H9 (cell line): Measurements from ENCODE around the gene ANGPT4. TPM values are rescaled to one million over a fixed set of nuclear protein-coding genes. Genes with fewer than 3 reads are reported as not detected.

Experiments
- DNase-seq: peaks from one replicate; pipeline ENCODE4 v3.0.0-alpha.2; 2017
- H2AFZ ChIP-seq: one replicate; pipeline ENCODE4 v1.6.1; 2013; ENCODE audit warnings: mild to moderate bottlenecking, low read length, control low read depth, moderate library complexity
- H2AK5ac ChIP-seq: 2 replicates; pipeline ENCODE4 v1.6.1; 2013; ENCODE audit warnings: low read length, control low read depth, mixed read lengths; ENCODE audit not compliant: insufficient read length
- H2BK120ac ChIP-seq: one replicate; pipeline ENCODE4 v1.6.1; 2013; ENCODE audit warnings: low read depth, mild to moderate bottlenecking, low read length, control low read depth, inconsistent platforms; ENCODE audit not compliant: poor library complexity, severe bottlenecking
- H2BK12ac ChIP-seq: 2 replicates; pipeline ENCODE4 v1.6.1; 2013; ENCODE audit warnings: low read length, control low read depth, mixed read lengths, low read depth; ENCODE audit not compliant: insufficient read length
- H2BK15ac ChIP-seq: 2 replicates; pipeline ENCODE4 v1.6.1; 2013; ENCODE audit warnings: low read depth, low read length, control low read depth
- H2BK20ac ChIP-seq: one replicate; pipeline ENCODE4 v1.6.1; 2013; ENCODE audit warnings: low read depth, mild to moderate bottlenecking, low read length, control low read depth, inconsistent platforms; ENCODE audit not compliant: poor library complexity, severe bottlenecking
- H2BK5ac ChIP-seq: 2 replicates; pipeline ENCODE4 v1.6.1; 2013; ENCODE audit warnings: low read length, control low read depth, mixed read lengths; ENCODE audit not compliant: insufficient read length
- H3K14ac ChIP-seq: 2 replicates; pipeline ENCODE4 v1.6.1; 2013; ENCODE audit warnings: low read length, control low read depth; ENCODE audit not compliant: insufficient read depth
- H3K18ac ChIP-seq: 2 replicates; pipeline ENCODE4 v1.6.1; 2013; ENCODE audit warnings: low read depth, mild to moderate bottlenecking, mixed read lengths, low read length, control low read depth; ENCODE audit not compliant: insufficient read length
- H3K23ac ChIP-seq: 2 replicates; pipeline ENCODE4 v1.6.1; 2013; ENCODE audit warnings: low read length, control low read depth, mixed read lengths, low read depth; ENCODE audit not compliant: insufficient read length
- H3K23me2 ChIP-seq: 2 replicates; pipeline ENCODE4 v1.6.1; 2013; ENCODE audit warnings: low read depth, mild to moderate bottlenecking, mixed read lengths, low read length, control low read depth; ENCODE audit not compliant: insufficient read length, poor library complexity, severe bottlenecking
- H3K27ac ChIP-seq: 2 replicates; pipeline ENCODE4 v1.5.1; 2013; ENCODE audit warnings: low read length, control low read depth, mixed read lengths, low read depth; ENCODE audit not compliant: insufficient read length
- H3K27me3 ChIP-seq: 2 replicates; pipeline ENCODE4 v1.6.1; 2013; ENCODE audit warnings: low read length, control low read depth, inconsistent platforms; ENCODE audit not compliant: insufficient read depth
- H3K4ac ChIP-seq: 2 replicates; pipeline ENCODE4 v1.6.1; 2013; ENCODE audit warnings: low read depth, mild to moderate bottlenecking, control low read depth, inconsistent platforms, low read length, moderate library complexity
- H3K4me1 ChIP-seq: 2 replicates; pipeline ENCODE4 v1.6.1; 2013; ENCODE audit warnings: low read length, control low read depth, inconsistent platforms; ENCODE audit not compliant: insufficient read depth
- H3K4me2 ChIP-seq: 2 replicates; pipeline ENCODE4 v1.6.1; 2013; ENCODE audit warnings: low read length, control low read depth, mixed read lengths; ENCODE audit not compliant: insufficient read length, insufficient read depth
- H3K56ac ChIP-seq: 2 replicates; pipeline ENCODE4 v1.6.1; 2013; ENCODE audit warnings: low read depth, mild to moderate bottlenecking, mixed read lengths, low read length, control low read depth; ENCODE audit not compliant: insufficient read length
- H3K79me1 ChIP-seq: 2 replicates; pipeline ENCODE4 v1.6.1; 2013; ENCODE audit warnings: low read depth, mild to moderate bottlenecking, moderate library complexity, low read length, control low read depth, inconsistent platforms; ENCODE audit not compliant: insufficient read depth, poor library complexity, severe bottlenecking
- H3K79me2 ChIP-seq: 2 replicates; pipeline ENCODE4 v1.6.1; 2013; ENCODE audit warnings: low read length, control low read depth, inconsistent platforms; ENCODE audit not compliant: insufficient read depth
- H3K9ac ChIP-seq: 2 replicates; pipeline ENCODE4 v1.6.1; 2013; ENCODE audit warnings: low read length, control low read depth, mixed read lengths; ENCODE audit not compliant: insufficient read length; ENCODE audit errors: extremely low read depth
- H3K9me3 ChIP-seq: one replicate; pipeline ENCODE4 v1.6.1; 2013; ENCODE audit warnings: low read depth, low read length, inconsistent platforms; ENCODE audit not compliant: control insufficient read depth
- H3T11ph ChIP-seq: one replicate; pipeline ENCODE4 v1.6.1; 2013; ENCODE audit warnings: mild to moderate bottlenecking, low read length, control low read depth, inconsistent platforms
- H4K20me1 ChIP-seq: one replicate; pipeline ENCODE4 v1.6.1; 2013; ENCODE audit not compliant: control insufficient read depth, insufficient read length, insufficient read depth
- H4K5ac ChIP-seq: 2 replicates; pipeline ENCODE4 v1.6.1; 2013; ENCODE audit warnings: low read depth, mild to moderate bottlenecking, mixed read lengths, low read length, control low read depth; ENCODE audit not compliant: insufficient read length
- H4K8ac ChIP-seq: replicated peaks from 2 replicates; pipeline ENCODE4 v1.6.1; 2013; ENCODE audit warnings: low read length, control low read depth, mixed read lengths, low read depth; ENCODE audit not compliant: insufficient read length
- H4K91ac ChIP-seq: 2 replicates; pipeline ENCODE4 v1.6.1; 2013; ENCODE audit warnings: low read depth, mild to moderate bottlenecking, moderate library complexity, mixed read lengths, low read length, control low read depth; ENCODE audit not compliant: insufficient read length
- H3K27ac Mint-ChIP-seq, 3 experiments: 2 replicates in 2 of 3; 3 replicates in 1 of 3; pipeline ENCODE4 v1.8.0; 2020 to 2021; ENCODE audit warnings: mixed read lengths in 3 of 3, mild to moderate bottlenecking in 1 of 3, moderate library complexity in 1 of 3
- H3K27me3 Mint-ChIP-seq: 2 replicates; pipeline ENCODE4 v1.8.0; 2021; ENCODE audit warnings: low read depth, mild to moderate bottlenecking, moderate library complexity, mixed read lengths
- H3K36me3 Mint-ChIP-seq, 3 experiments: 2 replicates in 2 of 3; 3 replicates in 1 of 3; pipeline ENCODE4 v1.8.0; 2020 to 2021; ENCODE audit warnings: low read depth in 3 of 3, mixed read lengths in 3 of 3; ENCODE audit not compliant: insufficient read depth in 1 of 3
- H3K4me1 Mint-ChIP-seq, 2 experiments: 2 replicates each; pipeline ENCODE4 v1.8.0; 2020; ENCODE audit warnings: mixed read lengths in 2 of 2
- H3K4me3 Mint-ChIP-seq, 2 experiments: 2 replicates in 1 of 2; 3 replicates in 1 of 2; pipeline ENCODE4 v1.8.0; 2020 to 2021; ENCODE audit warnings: mild to moderate bottlenecking in 2 of 2, mixed read lengths in 2 of 2, moderate library complexity in 1 of 2
- H3K9me3 Mint-ChIP-seq, 2 experiments: 2 replicates in 1 of 2; 3 replicates in 1 of 2; pipeline ENCODE4 v1.8.0; 2020; ENCODE audit warnings: mild to moderate bottlenecking in 2 of 2, mixed read lengths in 2 of 2, moderate library complexity in 1 of 2
- WGBS: extraction: QIAGEN DNeasy Blood & Tissue Kit; methylation state at CpG from one replicate; pipeline ENCODE4 v1.1.7; 2013; ENCODE audit warnings: missing lambda C conversion rate, low lambda C conversion rate, mixed read lengths; ENCODE audit not compliant: insufficient read length; ENCODE audit errors: extremely low coverage; 5-methylcytosine and 5-hydroxymethylcytosine counted together
- total RNA-seq: library from RNA; stranded (reverse); gene quantifications from 2 replicates; pipeline ENCODE4 v1.2.1, GENCODE V29; 2021
- TF ChIP-seq, protein P1 (sequence below): fragments of 200-600 bp; sonication (generic); conservative IDR thresholded peaks from 3 replicates; pipeline ENCODE4 v1.8.0; 2021; ENCODE audit warnings: antibody characterized with exemption, mild to moderate bottlenecking

ANGPT4 gene
- total RNA-seq, 1 experiment from 2014 or later = 0.11 TPM

DNA sequence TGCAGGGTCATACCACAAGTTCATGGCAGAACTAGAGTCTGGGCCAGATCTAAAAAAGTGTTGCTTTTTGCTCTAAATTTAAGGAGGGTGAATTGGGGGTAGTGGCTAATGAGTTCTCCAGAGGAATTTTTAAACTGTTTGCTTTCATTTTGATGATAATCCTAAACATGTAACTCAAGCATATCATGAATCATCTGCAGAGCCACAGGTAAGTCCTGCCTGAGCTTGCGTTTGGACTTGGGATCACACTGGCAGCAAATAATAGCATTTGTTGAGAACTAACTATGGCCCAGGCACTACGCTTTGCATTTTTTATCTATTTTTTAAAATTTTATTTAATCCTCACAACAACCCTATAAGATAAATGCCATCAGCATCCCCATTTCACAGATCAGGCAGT, 55.2 kb downstream of the ANGPT4 start:
- Histone ChIP-seq H3K18ac (no peak overlapping the region), H3K9me3 (no peaks in the 10 kb centered on the region), H3K23ac (no peak overlapping the region), H4K5ac (no peak overlapping the region), H4K8ac (no peak overlapping the region), H3K56ac (no peak overlapping the region), H3K79me1 (no peaks in the 10 kb centered on the region), H3K14ac (no peak overlapping the region), H4K20me1 (no peaks in the 10 kb centered on the region), H3K23me2 (no peaks in the 10 kb centered on the region), H3K9ac (no peak overlapping the region), H3K27me3 (no peaks in the 10 kb centered on the region), H3K79me2 (no peaks in the 10 kb centered on the region), H4K91ac (no peak overlapping the region), H2AK5ac (no peak overlapping the region), H2BK15ac (no peak overlapping the region), H2AFZ (no peak overlapping the region), H2BK120ac (no peak overlapping the region), H2BK12ac (no peak overlapping the region), H2BK20ac (no peak overlapping the region), H3K4me1 (peaks cover 4% of the 10 kb centered on the region; the same call in 1 of the 2 replicates), H3K4me2 (no peak overlapping the region), H2BK5ac (no peak overlapping the region), H3K4ac (no peak overlapping the region), H3K27ac (no peak overlapping the region), H3T11ph (no peak overlapping the region)
- TF ChIP-seq, protein P1, sequence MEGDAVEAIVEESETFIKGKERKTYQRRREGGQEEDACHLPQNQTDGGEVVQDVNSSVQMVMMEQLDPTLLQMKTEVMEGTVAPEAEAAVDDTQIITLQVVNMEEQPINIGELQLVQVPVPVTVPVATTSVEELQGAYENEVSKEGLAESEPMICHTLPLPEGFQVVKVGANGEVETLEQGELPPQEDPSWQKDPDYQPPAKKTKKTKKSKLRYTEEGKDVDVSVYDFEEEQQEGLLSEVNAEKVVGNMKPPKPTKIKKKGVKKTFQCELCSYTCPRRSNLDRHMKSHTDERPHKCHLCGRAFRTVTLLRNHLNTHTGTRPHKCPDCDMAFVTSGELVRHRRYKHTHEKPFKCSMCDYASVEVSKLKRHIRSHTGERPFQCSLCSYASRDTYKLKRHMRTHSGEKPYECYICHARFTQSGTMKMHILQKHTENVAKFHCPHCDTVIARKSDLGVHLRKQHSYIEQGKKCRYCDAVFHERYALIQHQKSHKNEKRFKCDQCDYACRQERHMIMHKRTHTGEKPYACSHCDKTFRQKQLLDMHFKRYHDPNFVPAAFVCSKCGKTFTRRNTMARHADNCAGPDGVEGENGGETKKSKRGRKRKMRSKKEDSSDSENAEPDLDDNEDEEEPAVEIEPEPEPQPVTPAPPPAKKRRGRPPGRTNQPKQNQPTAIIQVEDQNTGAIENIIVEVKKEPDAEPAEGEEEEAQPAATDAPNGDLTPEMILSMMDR = no peak
- Mint-ChIP-seq H3K27me3 (peaks cover 13% of the 10 kb centered on the region), H3K4me3 (no peak overlapping the region), H3K9me3 (no peaks in the 10 kb centered on the region), H3K4me1 (peaks cover 26 to 33% of the 10 kb centered on the region in 2 experiments), H3K27ac (no peak overlapping the region), H3K36me3 (no peaks in the 10 kb centered on the region)
- WGBS = no CpG with 5 or more reads among the region's 2 CpGs
- DNase-seq = no peak
